Large intestine (tissue), 1 donor: ENCODE results near the gene ENG. TPM values are rescaled to one million over a fixed set of nuclear protein-coding genes. Genes with fewer than 3 reads are reported as not detected.

Source experiments
- polyA plus RNA-seq: library from polyadenylated mRNA; unstranded; fragments of 120-200 nt; gene quantifications from one replicate; pipeline ENCODE4 v1.2.1, GENCODE V29; 2013

Gene ENG
- polyA plus RNA-seq, 1 donor = 21.6 TPM

Other genes starting within 250 kb of the ENG start
- gene STXBP1, start 242.4 kb downstream of the ENG start, polyA plus RNA-seq = 32.2 TPM
- gene CFAP157, start 147.7 kb downstream of the ENG start, polyA plus RNA-seq = 0.84 TPM
- 9.3 TPM for gene PTRH1, start 139.0 kb downstream of the ENG start, polyA plus RNA-seq
- 0.03 TPM for gene TTC16, start 138.6 kb downstream of the ENG start, polyA plus RNA-seq
- gene TOR2A, start 119.4 kb downstream of the ENG start, polyA plus RNA-seq = 16.5 TPM
- 7.4 TPM for gene SH2D3C, start 76.0 kb downstream of the ENG start, polyA plus RNA-seq
- gene CDK9, start 68.6 kb downstream of the ENG start, polyA plus RNA-seq = 57.4 TPM
- gene FPGS, start 51.8 kb downstream of the ENG start, polyA plus RNA-seq = 33.5 TPM
- gene AK1, start 23.0 kb upstream of the ENG start, polyA plus RNA-seq = 20.6 TPM
- 14.4 TPM for gene ST6GALNAC6, start 44.9 kb upstream of the ENG start, polyA plus RNA-seq
- gene ST6GALNAC4, start 62.4 kb upstream of the ENG start, polyA plus RNA-seq = 10.4 TPM
- gene PIP5KL1, start 76.1 kb upstream of the ENG start, polyA plus RNA-seq = 0.79 TPM
- gene DPM2, start 83.2 kb upstream of the ENG start, polyA plus RNA-seq = 33.2 TPM
- gene EEIG1, start 126.3 kb upstream of the ENG start, polyA plus RNA-seq = 55.2 TPM
- 7.9 TPM for gene NAIF1, start 212.7 kb upstream of the ENG start, polyA plus RNA-seq
- gene SLC25A25, start 213.6 kb upstream of the ENG start, polyA plus RNA-seq = 19.4 TPM